HepG2 (cell line): ENCODE data around the gene SLC23A3. TPM values are rescaled to one million over a fixed set of nuclear protein-coding genes. Genes with fewer than 3 reads are reported as not detected.
A peak's percentile ranks its signal among the peaks of the same experiment; 100 is the strongest.

Experiments used
- ATAC-seq: fragments of 200-7000 bp; cut with Tn5 transposase; 3 replicates; pipeline ENCODE4 v1.9.1; 2020; ENCODE audit warnings: mild to moderate bottlenecking, moderate library complexity
- BruUV-seq: library from RNA; stranded (reverse); fragments of 400-500 nt; replicated peaks from 2 replicates; lab custom pipeline; 2021; lab: Mats Ljungman, UMichigan
- CTCF ChIA-PET: fragments of 300-600 bp; formaldehyde crosslinking; extraction: SDS; loops from one replicate; lab custom pipeline; 2021; ENCODE audit warnings: low total read pairs, inconsistent platforms, low intra/inter-chr PET ratio; lab: Yijun Ruan, JAX
- POLR2A ChIA-PET: fragments of 350-600 bp; sonication (Branson Sonifier 250); formaldehyde crosslinking; loops from one replicate; lab custom pipeline; 2020; ENCODE audit warnings: antibody characterized with exemption, inconsistent platforms; lab: Yijun Ruan, JAX
- DNase-seq: peaks from one replicate; pipeline ENCODE4 v3.0.0-alpha.2; 2015; ENCODE audit warnings: low spot score
- FAIRE-seq: peaks from 3 replicates; lab custom pipeline; 2011; peaks lifted over from hg19 to GRCh38; lab: Jason Lieb, UNC
- H2AFZ ChIP-seq: one replicate; pipeline ENCODE4 v1.6.1; 2011; ENCODE audit warnings: low read length, inconsistent platforms
- H3K27ac ChIP-seq: fragments of 300-600 bp; 3 replicates; pipeline ENCODE4 v1.8.0; 2011; ENCODE audit warnings: mixed run types, mild to moderate bottlenecking, mixed read lengths, low read length, inconsistent platforms; ENCODE audit not compliant: insufficient read depth; ENCODE audit errors: extremely low read length
- H3K27me3 ChIP-seq, 2 experiments: fragments of 200-600 bp in 1 of 2; 2 replicates in 1 of 2; 3 replicates in 1 of 2; pipeline versions ENCODE4 v1.6.0 to v1.8.0; 2011; ENCODE audit warnings: low read length in 2 of 2, mild to moderate bottlenecking in 2 of 2, moderate library complexity in 2 of 2, inconsistent platforms in 1 of 2; ENCODE audit not compliant: insufficient read depth in 2 of 2, control insufficient read depth in 1 of 2
- H3K36me3 ChIP-seq, 2 experiments: fragments of 200-600 bp in 1 of 2; replicated peaks in 1 of 2; 2 replicates in 1 of 2; 3 replicates in 1 of 2; pipeline versions ENCODE4 v1.5.1 to v1.8.0; 2011; ENCODE audit warnings: low read length in 2 of 2, inconsistent platforms in 1 of 2; ENCODE audit not compliant: insufficient read depth in 2 of 2, control insufficient read depth in 1 of 2
- H3K4me1 ChIP-seq: 2 replicates; pipeline ENCODE4 v1.5.1; 2012; ENCODE audit warnings: low read length, inconsistent platforms; ENCODE audit not compliant: insufficient read depth
- H3K4me2 ChIP-seq: 2 replicates; pipeline ENCODE4 v1.6.0; 2011; ENCODE audit warnings: low read depth, low read length, inconsistent platforms
- H3K4me3 ChIP-seq, 3 experiments: fragments of 200-600 bp in 1 of 3; sonication (generic), shearing (Covaris generic) in 1 of 3; replicated peaks in 1 of 3; 2 replicates each; pipeline ENCODE4 v1.5.1; 2011 to 2016; ENCODE audit warnings: low read length in 3 of 3, inconsistent platforms in 2 of 3, low read depth in 2 of 3, mild to moderate bottlenecking in 2 of 3, control low read depth in 1 of 3, mixed read lengths in 1 of 3; ENCODE audit not compliant: insufficient read depth in 1 of 3
- H3K79me2 ChIP-seq: one replicate; pipeline ENCODE4 v1.6.1; 2011; ENCODE audit warnings: low read length, inconsistent platforms; ENCODE audit not compliant: insufficient read depth
- H3K9ac ChIP-seq: 2 replicates; pipeline ENCODE4 v1.6.0; 2011; ENCODE audit warnings: mild to moderate bottlenecking, low read depth, low read length, inconsistent platforms; ENCODE audit not compliant: insufficient read depth
- H3K9me3 ChIP-seq: 2 replicates; pipeline ENCODE4 v1.5.1; 2012; ENCODE audit warnings: mild to moderate bottlenecking, low read length
- H4K20me1 ChIP-seq: 2 replicates; pipeline ENCODE4 v1.6.0; 2011; ENCODE audit warnings: inconsistent platforms, mild to moderate bottlenecking, low read length, moderate library complexity; ENCODE audit not compliant: insufficient read depth
- CCAR2 ChIP-seq: fragments of 200-400 bp; formaldehyde crosslinking; optimal IDR thresholded peaks from 2 replicates; pipeline ENCODE3; 2018; ENCODE audit warnings: low read depth, mild to moderate bottlenecking, low read length, moderate library complexity
- PRDM15 ChIP-seq: sonication (generic); formaldehyde crosslinking; IDR thresholded peaks from 2 replicates; pipeline ENCODE4 v1.4.0; 2020; ENCODE audit warnings: missing genetic modification reagents
- RBFOX2 ChIP-seq: fragments of 200-400 bp; formaldehyde crosslinking; IDR thresholded peaks from 2 replicates; pipeline ENCODE4 v1.6.1; 2017; ENCODE audit warnings: low read depth, mild to moderate bottlenecking, low read length
- RBM22 ChIP-seq: fragments of 200-400 bp; formaldehyde crosslinking; optimal IDR thresholded peaks from 2 replicates; pipeline ENCODE3; 2017; ENCODE audit warnings: mild to moderate bottlenecking, low read length, moderate library complexity
- RXRA ChIP-seq: sonication (generic); formaldehyde crosslinking; IDR thresholded peaks from 2 replicates; pipeline ENCODE4 v1.5.1; 2020; ENCODE audit warnings: missing genetic modification reagents
- TGIF2 ChIP-seq: IDR thresholded peaks from 2 replicates; pipeline ENCODE4 v1.6.1; 2016; ENCODE audit warnings: control low read depth, missing compliant biosample characterization
- ZNF646 ChIP-seq: sonication (generic); formaldehyde crosslinking; IDR thresholded peaks from 2 replicates; pipeline ENCODE4 v1.9.0; 2021; ENCODE audit warnings: mild to moderate bottlenecking, missing genetic modification reagents
- ZNF7 ChIP-seq: IDR thresholded peaks from 2 replicates; pipeline ENCODE4 v1.6.1; 2016; ENCODE audit warnings: missing biosample characterization, missing genetic modification reagents
- WGBS: methylation state at CpG from one replicate; pipeline ENCODE4 v1.1.6; 2017; ENCODE audit warnings: low lambda C conversion rate; 5-methylcytosine and 5-hydroxymethylcytosine counted together
- in situ Hi-C: cut with HindIII; loops from 2 replicates; pipeline ENCODE4 v1.10.0; 2017; ENCODE audit warnings: low pct_unique_long_range_greater_than_20kb; ENCODE audit not compliant: extremely low pct_ligation_motif_present
- intact Hi-C: fragments of 100-400 bp; cut with micrococcal nuclease; formaldehyde crosslinking; loops from one replicate; pipeline ENCODE4 v1.10.0; 2022; ENCODE audit not compliant: unreplicated experiment
- polyA plus RNA-seq, 8 experiments: library from polyadenylated mRNA; depleted of rRNA in 3 of 8; stranded (reverse) in 7 of 8; unstranded in 1 of 8; fragments of >200 nt; fragmentation: Illumina TruSeq in 4 of 8; extraction: Trizol in 4 of 8; gene quantifications; 2 replicates each; pipeline versions ENCODE4 v1.2.1 to v1.2.3, GENCODE V29; 2011 to 2016; ENCODE audit warnings: low read depth in 4 of 8, missing spikeins in 1 of 8, mixed read lengths in 1 of 8; ENCODE audit not compliant: insufficient read depth in 1 of 8
- total RNA-seq, 5 experiments: library from RNA; depleted of rRNA; stranded (reverse); fragments of >200 nt; fragmentation: Illumina TruSeq; extraction: Trizol; gene quantifications; 2 replicates each; pipeline ENCODE4 v1.2.3, GENCODE V29; 2016; ENCODE audit warnings: low read depth in 1 of 5

The SLC23A3 gene
- total and polyA plus RNA-seq, 2 of the 13 experiments (the other 11 are each of a cell fraction or from before 2014, with no cell fraction given), result 0.38 to 0.78 TPM

GRCh38 chr2:219214786-219215185 lies 45.0 kb upstream of the SLC23A3 start:
- Histone ChIP-seq H3K27me3 (no peaks in the 10 kb centered on the region), H2AFZ (no peak overlapping the region), H3K4me3 (no peak overlapping the region), H4K20me1 (no peaks in the 10 kb centered on the region), H3K36me3 (peaks cover 36 to 59% of the 10 kb centered on the region in 2 experiments), H3K4me1 (peaks cover 61% of the 10 kb centered on the region), H3K79me2 (peaks cover 11% of the 10 kb centered on the region), H3K9me3 (no peaks in the 10 kb centered on the region), H3K4me2 (no peak overlapping the region), H3K27ac (no peak overlapping the region), H3K9ac (no peak overlapping the region)
- ChIA-PET CTCF (no interaction called here), POLR2A (interaction anchor here (1.0 to 6.2 kb wide), 3 partner anchors 7 to 34 kb away, joined by 3 to 196 read pairs (median 65); partner anchors contain the start of genes GLB1L, STK16 and ZFAND2B)
- intact Hi-C loops (no loop called here), in situ Hi-C loops (no loop called here)
- BruUV-seq, result no TSS peak
- DNase-seq, result no peak
- ATAC-seq, result no peak
- WGBS, result 96% methylated on average over 6 of the region's 6 CpGs
- no peak for TF ChIP-seq ZNF7
- TF ChIP-seq RXRA, result no peak
- TF ChIP-seq ZNF646 (CRISPR knock-in tag), result no peak
- peak; percentile 40 for TF ChIP-seq RBM22
- no peak for TF ChIP-seq CCAR2
- TF ChIP-seq PRDM15 (CRISPR knock-in tag), result no peak
- TF ChIP-seq TGIF2 (CRISPR knock-in tag), result no peak
- TF ChIP-seq RBFOX2, result no peak
- FAIRE-seq, result no peak
